Tongue (tissue), 2 donors: ENCODE measurements around the gene SLC28A1. TPM values are rescaled to one million over a fixed set of nuclear protein-coding genes. Genes with fewer than 3 reads are reported as not detected.
A peak's percentile ranks its signal among the peaks of the same experiment; 100 is the strongest.

Source experiments
- DNase-seq: peaks from one replicate; pipeline ENCODE4 v3.0.0-alpha.2; 2015
- total RNA-seq: library from RNA; depleted of rRNA; stranded (reverse); fragments of >200 nt; gene quantifications from one replicate; pipeline ENCODE4 v1.2.3, GENCODE V29; 2014

SLC28A1 gene
- total RNA-seq, 1 donor from 2014 or later = not detected

DNA sequence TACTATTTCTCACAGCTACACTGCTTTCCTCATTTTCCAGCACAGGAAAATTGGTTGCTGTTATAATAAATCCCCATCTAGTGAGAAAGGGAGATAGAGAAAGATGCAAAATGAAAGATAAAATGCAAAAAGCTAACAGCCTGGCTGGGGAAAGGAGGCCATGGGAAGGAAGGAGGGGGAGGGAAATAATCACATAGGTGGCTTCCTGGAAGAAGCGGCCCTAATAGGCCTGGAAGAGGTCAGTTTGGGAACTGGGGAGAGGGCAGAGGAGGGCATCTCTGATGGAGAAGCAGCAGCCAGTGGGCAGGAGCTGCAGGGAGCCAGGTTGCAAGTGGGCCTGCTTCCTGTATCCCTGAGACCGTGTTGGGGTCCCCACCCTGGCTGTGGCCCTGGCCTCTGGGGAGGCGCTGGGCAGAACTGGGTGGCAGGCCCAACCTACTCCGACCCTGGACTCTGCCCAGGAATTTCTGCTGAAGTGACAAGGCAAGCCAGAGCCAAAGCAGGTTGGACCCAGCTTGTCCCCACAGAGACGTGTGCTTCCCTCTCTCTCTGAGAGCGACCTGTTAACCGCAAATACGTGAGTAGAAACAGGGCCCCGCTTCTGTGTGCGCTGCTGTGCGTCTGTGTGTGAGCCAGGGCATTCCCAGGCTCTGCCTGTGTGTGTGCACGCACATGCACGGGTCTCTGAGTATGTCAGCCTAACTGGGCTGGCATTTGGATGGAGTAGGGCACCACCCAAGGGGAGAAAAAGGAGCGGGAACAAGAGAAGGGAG, 1.9 kb downstream of the SLC28A1 start:
- DNase-seq = no peak

- DNase-seq = no peak
Observed at GRCh38 chr15:84886984-84887299, 2.5 kb downstream of the SLC28A1 start.

DNA sequence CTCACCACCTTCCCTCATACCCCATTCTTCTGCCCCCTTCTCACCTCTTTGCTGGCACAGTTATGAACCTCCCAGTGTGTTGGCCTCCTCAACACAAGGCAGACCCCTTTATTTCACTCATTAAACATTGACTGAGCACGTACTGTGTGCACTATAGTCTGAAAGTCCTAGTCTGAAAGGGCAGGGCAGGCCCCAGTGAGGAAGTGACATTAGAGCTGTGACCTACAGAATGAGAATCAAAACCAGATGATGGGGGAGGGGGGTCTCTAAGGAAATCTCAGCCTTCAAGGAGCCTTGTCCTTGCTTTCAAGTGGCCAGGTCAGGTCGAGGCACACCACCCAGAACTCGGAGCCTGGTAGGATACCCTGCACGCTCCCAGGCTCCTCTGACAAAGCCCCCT, 3.5 kb downstream of the SLC28A1 start:
- no peak for DNase-seq

- DNase-seq = no peak
Observed at GRCh38 chr15:84888639-84889038, 4.2 kb downstream of the SLC28A1 start.

DNA sequence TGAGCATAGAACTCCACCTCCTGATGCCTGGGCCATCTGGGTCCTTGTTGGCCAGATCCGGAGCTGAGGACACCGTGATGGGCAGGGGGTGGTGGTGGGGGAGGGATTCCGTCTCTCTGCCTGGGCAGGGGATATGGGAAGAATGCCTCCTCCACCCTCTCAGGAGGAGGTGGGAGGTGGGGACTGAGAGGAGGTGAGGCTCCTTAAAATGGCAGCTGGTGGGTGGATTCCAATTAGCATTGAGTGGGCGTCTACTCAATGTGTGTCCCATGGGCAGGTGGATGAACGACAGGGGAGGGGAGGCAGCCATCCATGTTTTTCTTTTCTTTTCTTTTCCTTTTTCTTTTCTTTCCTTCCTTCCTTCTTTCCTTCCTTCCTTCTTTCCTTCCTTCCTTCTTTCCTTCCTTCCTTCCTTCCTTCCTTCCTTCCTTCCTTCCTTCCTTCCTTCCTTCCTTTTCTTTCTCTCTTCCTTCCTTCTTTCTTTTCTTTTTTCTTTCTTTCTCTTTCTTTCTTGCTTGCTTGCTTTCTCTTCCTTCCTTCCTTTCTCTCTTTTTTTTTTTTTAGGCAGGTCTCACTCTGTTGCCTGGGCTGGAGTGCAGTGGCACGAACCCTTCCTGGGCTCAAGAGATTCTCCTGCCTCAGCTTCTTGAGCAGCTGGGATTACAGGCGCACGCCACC, 5.0 kb downstream of the SLC28A1 start:
- no peak for DNase-seq

DNA sequence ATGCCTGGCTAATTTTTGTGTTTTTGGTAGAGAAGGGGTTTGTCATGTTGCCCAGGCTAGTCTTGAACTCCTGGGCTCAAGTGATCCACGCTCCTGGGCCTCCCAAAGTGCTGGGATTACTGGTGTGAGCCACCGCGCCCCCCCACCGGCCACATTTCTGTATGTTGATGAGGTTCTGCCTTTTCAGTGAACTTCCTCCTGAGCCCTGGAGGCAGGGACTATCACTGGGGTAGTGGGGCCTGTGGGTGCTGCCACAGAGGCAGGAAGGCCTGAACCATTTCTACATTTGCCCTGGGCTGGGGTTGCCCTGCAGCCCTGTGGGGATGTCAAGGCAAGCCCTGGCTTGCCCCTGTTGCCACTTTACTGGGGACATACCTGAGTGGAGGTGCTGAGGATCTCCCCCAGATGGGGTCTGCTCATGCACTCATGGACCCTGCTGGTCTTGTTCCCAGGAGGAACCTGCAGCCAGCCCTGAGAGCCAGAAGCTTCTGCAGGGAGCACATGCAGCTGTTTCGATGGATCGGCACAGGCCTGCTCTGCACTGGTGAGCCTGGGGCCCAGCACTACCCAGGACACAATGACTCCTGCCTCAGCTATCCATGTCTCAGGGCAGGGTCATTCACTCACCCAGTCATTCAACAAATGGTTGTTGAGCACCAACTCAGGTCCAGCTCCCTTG, 5.7 kb downstream of the SLC28A1 start:
- no peak for DNase-seq

DNA sequence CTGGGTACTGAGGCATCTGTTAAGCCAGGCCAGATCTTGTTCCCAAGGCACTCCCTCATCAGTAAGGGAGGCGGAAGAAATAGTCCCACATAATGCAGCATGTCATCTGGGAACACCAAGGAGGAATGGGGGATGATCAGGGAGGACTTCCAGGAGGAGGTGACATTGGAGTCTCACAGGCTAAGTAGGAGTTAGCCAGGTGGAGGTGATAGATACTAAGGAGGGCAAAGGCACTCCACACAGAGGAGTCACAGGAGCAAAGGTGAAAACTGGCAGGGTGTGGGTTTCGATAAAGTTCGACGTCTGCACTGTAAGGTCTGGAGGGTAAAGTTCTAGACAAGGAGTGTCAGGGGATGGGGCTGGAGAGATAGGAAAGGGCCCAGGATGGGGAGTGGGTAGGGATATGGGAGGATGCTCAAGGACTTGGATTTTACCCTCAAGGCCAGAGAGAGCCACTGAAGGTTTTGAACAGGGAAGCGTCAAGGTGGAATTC, 6.3 kb downstream of the SLC28A1 start:
- no peak for DNase-seq

DNA sequence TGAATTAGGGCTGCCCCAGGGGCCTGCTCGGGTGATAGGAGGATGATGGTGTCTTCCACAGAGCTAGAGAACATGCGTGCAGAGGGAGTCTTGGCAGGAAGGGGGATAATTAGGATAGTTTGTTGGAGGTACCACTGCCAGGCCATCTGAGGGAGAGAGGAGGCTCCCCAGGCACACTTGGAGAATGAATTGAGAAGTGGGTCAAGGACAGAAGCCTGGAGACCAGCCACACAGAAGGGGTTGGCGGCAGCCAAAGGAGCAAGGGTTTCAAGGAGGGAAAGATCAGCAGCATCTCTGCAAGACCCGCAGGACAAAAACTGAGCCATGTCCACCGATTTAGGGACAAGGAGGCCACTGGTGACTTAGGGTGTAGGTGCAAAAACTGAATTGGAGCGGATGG, 6.9 kb downstream of the SLC28A1 start:
- DNase-seq = no peak

DNA sequence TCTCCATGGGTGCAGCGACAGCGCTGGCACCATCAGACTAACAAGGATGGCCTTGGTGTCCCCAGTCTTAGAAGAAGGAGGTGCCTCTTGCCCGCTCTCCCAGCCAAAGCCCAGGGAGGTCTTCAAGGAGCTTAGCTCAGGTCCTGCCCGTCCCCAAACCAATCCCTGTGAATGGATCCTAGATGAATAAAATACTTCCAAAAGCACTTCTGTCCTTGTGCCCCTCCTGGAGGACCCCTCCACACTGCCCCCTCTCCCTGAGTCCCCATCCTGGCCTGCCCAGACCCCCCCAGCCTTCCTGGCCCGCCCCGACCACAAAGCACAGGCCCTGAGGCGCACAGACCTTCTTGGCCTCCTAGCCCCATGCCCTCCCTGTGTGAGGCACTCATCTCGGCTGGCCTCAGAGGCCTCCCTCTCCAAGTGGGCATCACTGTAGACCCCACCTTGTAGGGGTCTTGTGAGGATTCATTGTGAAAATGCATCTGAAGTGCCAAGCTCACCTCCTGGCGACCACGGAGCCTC, 8.4 kb downstream of the SLC28A1 start:
- no peak for DNase-seq

GRCh38 chr15:84893607-84894006, 9.1 kb downstream of the SLC28A1 start:
- no peak for DNase-seq

- no peak for DNase-seq
Observed at GRCh38 chr15:84894736-84895425, 10.4 kb downstream of the SLC28A1 start.

DNA sequence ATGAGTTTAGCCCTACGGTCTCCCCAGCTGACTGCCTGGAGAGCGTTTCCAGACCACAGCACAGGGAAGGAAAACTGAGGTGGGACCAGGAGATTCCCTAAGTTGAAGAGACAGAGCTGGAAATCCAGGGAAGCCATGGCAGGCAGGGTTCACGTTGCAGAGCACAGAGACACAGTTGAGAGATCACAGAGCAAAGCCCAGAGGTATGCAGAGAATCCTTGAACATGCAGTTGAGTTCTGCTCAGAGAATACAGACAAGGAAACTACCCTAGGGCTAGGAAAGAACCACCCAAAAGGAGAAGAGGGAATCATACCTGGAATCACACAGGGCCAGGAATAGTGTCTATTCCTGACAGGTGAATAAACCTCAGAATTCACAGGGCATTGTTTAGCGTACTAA, 14.3 kb downstream of the SLC28A1 start:
- no peak for DNase-seq

DNA sequence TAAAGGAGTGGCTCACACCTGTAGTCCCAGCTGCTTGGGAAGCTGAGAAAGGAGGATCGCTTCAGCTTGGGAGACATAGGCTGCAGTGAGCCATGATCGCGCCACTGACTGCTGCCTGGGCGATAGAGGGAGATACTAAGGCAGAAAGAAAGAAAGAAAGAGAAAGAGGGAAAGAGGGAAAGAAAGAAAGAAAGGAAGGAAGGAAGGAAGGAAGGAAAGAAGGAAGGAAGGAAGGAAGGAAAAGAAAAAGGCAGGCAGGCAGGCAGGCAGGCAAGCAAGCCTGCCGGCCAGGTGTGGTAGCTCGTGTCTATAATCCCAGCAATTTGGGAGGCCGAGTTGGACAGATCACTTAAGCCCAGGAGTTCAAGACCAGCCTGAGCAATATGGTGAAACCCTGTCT, 15.3 kb downstream of the SLC28A1 start:
- DNase-seq = no peak

GRCh38 chr15:84901540-84901939, 17.1 kb downstream of the SLC28A1 start:
- DNase-seq = no peak

GRCh38 chr15:84903751-84904150, 19.3 kb downstream of the SLC28A1 start:
- no peak for DNase-seq

DNA sequence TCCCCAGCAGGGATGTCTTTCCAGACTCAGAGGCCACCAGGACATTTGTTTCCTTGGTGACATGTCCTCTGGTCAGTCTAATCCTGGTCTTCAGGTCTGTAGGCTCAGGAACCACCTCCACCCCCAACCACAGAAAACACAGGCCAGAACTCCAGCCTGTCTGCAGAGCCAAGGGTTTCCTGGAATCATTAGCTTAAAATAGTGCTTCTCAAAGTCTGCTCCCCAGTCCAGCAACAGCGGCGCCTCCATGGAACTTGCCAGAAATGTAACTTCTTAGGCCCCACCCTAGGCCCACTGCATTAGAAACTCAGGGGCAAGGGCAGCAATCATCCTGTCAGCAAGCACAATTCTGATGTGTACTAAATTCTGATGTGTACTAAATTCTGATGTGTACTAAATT, 20.0 kb downstream of the SLC28A1 start:
- DNase-seq = peak; percentile 51

DNA sequence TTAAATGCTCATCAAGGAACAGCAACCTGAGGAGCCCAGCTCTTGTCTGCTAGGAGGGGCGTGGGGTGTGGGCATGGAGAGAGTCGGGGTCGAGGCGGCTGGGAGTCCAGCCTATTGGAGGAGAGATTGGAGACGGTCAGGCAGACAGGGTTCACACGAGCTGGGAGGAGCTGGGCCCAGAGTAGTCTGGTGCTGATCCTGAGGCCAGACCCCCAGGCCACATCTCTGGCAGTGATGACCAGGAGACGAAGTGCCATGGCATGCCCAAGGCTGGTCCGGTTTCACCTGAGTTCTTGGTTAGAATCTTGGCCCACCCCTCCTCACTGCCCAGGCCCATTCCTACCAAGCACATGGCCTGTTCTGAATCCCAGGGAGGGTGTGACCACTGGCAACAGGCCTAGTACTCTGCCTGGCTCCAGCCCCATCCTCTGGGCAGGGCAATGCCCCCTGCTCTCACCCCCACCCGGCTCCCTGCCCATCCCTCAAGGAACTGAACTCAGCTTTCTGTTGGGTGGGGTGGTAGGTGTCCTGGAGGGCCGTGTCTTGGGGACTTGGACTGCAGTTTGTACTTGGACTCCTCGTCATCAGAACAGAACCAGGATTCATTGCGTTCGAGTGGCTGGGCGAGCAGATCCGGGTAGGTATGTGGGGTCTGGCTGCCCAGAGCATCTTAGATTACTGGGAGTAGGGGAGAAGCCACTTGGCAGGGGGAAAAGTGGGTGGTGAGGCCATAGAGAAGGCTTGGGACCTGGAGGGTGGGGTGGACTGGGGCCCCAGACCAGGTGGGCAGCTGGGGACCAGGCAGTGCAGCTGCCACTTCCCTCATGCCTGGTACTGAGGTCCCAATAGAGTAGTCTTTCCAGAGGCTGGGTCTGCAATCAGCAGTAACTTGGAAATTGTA, 20.8 kb downstream of the SLC28A1 start:
- no peak for DNase-seq

GRCh38 chr15:84907731-84908130, 23.3 kb downstream of the SLC28A1 start:
- no peak for DNase-seq

- no peak for DNase-seq
Observed at GRCh38 chr15:84908564-84908963, 24.1 kb downstream of the SLC28A1 start.

- DNase-seq = no peak
Observed at GRCh38 chr15:84909029-84909428, 24.6 kb downstream of the SLC28A1 start.

GRCh38 chr15:84909782-84910181, 25.3 kb downstream of the SLC28A1 start:
- DNase-seq = no peak
